Measurements from ENCODE around the gene ALDOB. TPM values are rescaled to one million over a fixed set of nuclear protein-coding genes. Genes with fewer than 3 reads are reported as not detected.
"Not testable (repeated sequence)": the region's sequence is repeated elsewhere in the genome, so short reads cannot be mapped to it uniquely, and the experiment has no call there.

ALDOB gene
- total RNA-seq, 6 experiments from 2014 or later: not detected

- H3K4me1 Mint-ChIP-seq (ENCODE audit: low read depth): peaks cover 40% of the 10 kb centered on the region
Measured at GRCh38 chr9:101393135-101393534, 42.4 kb downstream of the ALDOB start.

GRCh38 chr9:101388507-101388993, 47.0 kb downstream of the ALDOB start:
- Mint-ChIP-seq H3K27ac (no peak overlapping the region; the same call in 1 of the 2 replicates), H3K36me3 (ENCODE audit: low read depth) (peaks cover 26% of the 10 kb centered on the region), H3K9me3 (peaks cover 13% of the 10 kb centered on the region), H3K4me1 (ENCODE audit: low read depth) (peaks cover 18% of the 10 kb centered on the region; the same call in 1 of the 2 replicates), H3K27me3 (ENCODE audit: insufficient read depth) (peaks cover 2% of the 10 kb centered on the region; the same call in 1 of the 2 replicates), H3K4me3 (no peak overlapping the region)
- DNase-seq: no peak
- TF ChIP-seq, protein P1, sequence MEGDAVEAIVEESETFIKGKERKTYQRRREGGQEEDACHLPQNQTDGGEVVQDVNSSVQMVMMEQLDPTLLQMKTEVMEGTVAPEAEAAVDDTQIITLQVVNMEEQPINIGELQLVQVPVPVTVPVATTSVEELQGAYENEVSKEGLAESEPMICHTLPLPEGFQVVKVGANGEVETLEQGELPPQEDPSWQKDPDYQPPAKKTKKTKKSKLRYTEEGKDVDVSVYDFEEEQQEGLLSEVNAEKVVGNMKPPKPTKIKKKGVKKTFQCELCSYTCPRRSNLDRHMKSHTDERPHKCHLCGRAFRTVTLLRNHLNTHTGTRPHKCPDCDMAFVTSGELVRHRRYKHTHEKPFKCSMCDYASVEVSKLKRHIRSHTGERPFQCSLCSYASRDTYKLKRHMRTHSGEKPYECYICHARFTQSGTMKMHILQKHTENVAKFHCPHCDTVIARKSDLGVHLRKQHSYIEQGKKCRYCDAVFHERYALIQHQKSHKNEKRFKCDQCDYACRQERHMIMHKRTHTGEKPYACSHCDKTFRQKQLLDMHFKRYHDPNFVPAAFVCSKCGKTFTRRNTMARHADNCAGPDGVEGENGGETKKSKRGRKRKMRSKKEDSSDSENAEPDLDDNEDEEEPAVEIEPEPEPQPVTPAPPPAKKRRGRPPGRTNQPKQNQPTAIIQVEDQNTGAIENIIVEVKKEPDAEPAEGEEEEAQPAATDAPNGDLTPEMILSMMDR (IDR thresholded peaks at IDR 0.05): no peak

More at GRCh38 chr9:101393135-101393534, 42.4 kb downstream of the ALDOB start:
- DNase-seq: no peak
- TF ChIP-seq, protein P1 (IDR thresholded peaks at IDR 0.05): no peak
- H3K4me3 Mint-ChIP-seq: no peak overlapping the region
- H3K27me3 Mint-ChIP-seq (ENCODE audit: insufficient read depth): no peaks in the 10 kb centered on the region; the same call in 1 of the 2 replicates
- H3K27ac Mint-ChIP-seq: no peak overlapping the region
- peaks cover 47% of the 10 kb centered on the region for H3K36me3 Mint-ChIP-seq (ENCODE audit: low read depth)
- peaks cover 9% of the 10 kb centered on the region for H3K9me3 Mint-ChIP-seq

DNA sequence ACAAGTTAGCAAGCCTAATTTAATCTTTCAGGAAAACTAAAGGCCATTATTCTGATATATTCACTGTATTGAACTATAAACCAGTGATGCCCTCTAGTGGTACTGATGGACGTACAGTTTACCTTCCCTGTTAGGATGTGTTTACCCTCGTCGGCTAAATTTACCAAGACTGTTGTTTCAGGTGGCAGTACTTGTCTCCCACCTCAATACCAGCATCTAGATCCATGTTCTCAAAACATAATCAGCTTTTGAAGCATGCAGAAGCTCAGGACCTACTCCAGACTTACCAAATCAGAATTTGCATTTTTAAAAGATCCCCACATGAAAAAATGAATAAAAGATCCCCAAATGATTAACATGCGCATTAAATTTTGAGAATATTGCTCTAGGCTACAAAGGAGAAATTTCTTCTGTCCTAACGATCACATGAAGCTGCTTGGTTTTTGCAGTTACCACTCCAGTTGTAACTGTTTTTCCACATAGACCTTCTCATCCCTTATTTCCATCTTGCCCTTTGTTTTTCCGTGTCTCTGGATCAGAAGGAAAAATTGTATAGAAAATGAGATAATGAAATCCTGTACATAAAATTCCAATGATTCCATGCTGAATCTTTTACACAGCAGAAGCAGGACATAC, 47.6 kb downstream of the ALDOB start:
- peak; percentile 41 for DNase-seq
- peaks cover 13% of the 10 kb centered on the region for H3K9me3 Mint-ChIP-seq
- no peak overlapping the region for H3K4me3 Mint-ChIP-seq
- H3K27me3 Mint-ChIP-seq (ENCODE audit: insufficient read depth): peaks cover 2% of the 10 kb centered on the region; the same call in 1 of the 2 replicates
- H3K4me1 Mint-ChIP-seq (ENCODE audit: low read depth): peaks cover 17% of the 10 kb centered on the region; the same call in 1 of the 2 replicates
- no peak overlapping the region; the same call in 1 of the 2 replicates for H3K27ac Mint-ChIP-seq
- TF ChIP-seq, protein P1 (IDR thresholded peaks at IDR 0.05): peak; percentile 80
- peaks cover 20% of the 10 kb centered on the region for H3K36me3 Mint-ChIP-seq (ENCODE audit: low read depth)

DNA sequence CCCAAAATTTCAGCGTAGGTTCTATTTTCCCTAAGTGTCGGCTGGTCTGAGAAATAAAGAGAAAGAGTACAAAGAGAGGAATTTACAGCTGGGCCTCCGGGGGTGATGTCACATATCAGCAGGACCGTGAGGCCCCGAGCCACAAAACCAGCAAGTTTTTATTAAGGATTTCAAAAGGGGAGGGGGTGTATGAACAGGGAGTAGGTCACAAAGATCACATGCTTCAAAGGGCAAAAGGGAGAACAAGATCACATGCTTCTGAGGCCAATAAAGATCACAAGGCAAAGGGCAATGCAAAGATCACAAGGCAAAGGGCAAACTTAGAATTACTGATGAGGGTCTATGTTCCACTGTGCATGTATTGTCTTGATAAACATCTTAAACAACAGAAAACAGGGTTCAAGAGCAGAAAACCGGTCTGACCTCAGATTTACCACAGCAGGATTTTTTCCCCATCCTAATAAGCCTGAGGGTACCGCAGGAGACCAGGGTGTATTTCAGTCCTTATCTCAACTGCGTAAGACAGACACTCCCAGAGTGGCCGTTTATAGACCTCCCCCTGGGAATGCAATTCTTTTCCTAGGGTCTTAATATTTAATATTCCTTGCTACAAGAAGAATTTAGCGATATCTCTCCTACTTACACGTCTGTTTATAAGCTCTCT, 50.6 kb downstream of the ALDOB start, which contains the start of gene BAAT:
Gene BAAT (minus strand): TSS at position 134 of the 664 bp plus-strand sequence. CDS start 13,602 bp downstream, outside the sequence.
- H3K27me3 Mint-ChIP-seq (ENCODE audit: insufficient read depth); H3K27ac Mint-ChIP-seq; DNase-seq; H3K4me1 Mint-ChIP-seq (ENCODE audit: low read depth); H3K4me3 Mint-ChIP-seq: not testable (repeated sequence)
- peaks cover 13% of the 10 kb centered on the region for H3K9me3 Mint-ChIP-seq
- H3K36me3 Mint-ChIP-seq (ENCODE audit: low read depth): peaks cover 14% of the 10 kb centered on the region

DNA sequence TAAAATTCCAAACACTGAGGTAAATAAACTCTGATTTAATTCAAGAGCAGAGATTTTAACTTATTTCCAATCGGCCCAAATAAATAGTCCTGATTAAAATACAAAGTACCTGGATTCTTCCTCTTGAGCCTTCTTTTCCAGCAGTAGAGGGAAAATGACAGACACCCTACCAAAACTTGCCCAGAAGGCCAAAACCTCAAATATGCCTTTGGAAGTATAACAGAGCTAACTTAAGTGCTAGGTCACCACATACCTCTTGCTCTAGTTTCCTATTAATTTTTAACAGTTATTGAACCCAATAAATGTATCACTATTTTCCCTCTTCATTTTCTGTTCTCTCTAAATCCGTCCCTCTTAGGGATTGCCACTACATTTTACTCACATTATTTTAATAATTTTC, 52.2 kb downstream of the ALDOB start:
- no peaks in the 10 kb centered on the region; the same call in 1 of the 2 replicates for H3K4me1 Mint-ChIP-seq (ENCODE audit: low read depth)
- H3K36me3 Mint-ChIP-seq (ENCODE audit: low read depth): peaks cover 14% of the 10 kb centered on the region
- no peak overlapping the region for H3K27ac Mint-ChIP-seq
- peaks cover 13% of the 10 kb centered on the region for H3K9me3 Mint-ChIP-seq
- TF ChIP-seq, protein P1 (IDR thresholded peaks at IDR 0.05): no peak
- no peak for DNase-seq
- H3K4me3 Mint-ChIP-seq: no peak overlapping the region
- peaks cover 2% of the 10 kb centered on the region; the same call in 1 of the 2 replicates for H3K27me3 Mint-ChIP-seq (ENCODE audit: insufficient read depth)

Data from HFFc6 (cell line).